Measurements from ENCODE around the gene IMPA2.

IMPA2 gene

GRCh38 chr18:12032786-12033642 is 51.7 kb downstream of the IMPA2 start:
- no peak for TF ChIP-seq CTCF (IDR thresholded peaks at IDR 0.05; ENCODE audit: poor library complexity, severe bottlenecking)
- no peaks in the 10 kb centered on the region for H3K36me3 ChIP-seq (ENCODE audit: low read depth)
- no peak overlapping the region for H3K4me3 ChIP-seq (ENCODE audit: severe bottlenecking)
- H3K4me1 ChIP-seq (ENCODE audit: insufficient read depth, poor library complexity, severe bottlenecking): no peaks in the 10 kb centered on the region
- no peak overlapping the region for H3K27ac ChIP-seq (ENCODE audit: poor library complexity, severe bottlenecking)
- no peaks in the 10 kb centered on the region for H3K27me3 ChIP-seq (ENCODE audit: insufficient read depth, poor library complexity, severe bottlenecking)
- DNase-seq (ENCODE audit: low spot score) (no peak), ATAC-seq (ENCODE audit: low read depth) (no peak)
- H3K9me3 ChIP-seq (ENCODE audit: severe bottlenecking): no peaks in the 10 kb centered on the region

- H3K27me3 ChIP-seq (ENCODE audit: insufficient read depth, poor library complexity, severe bottlenecking): no peaks in the 10 kb centered on the region
- no peak overlapping the region for H3K4me3 ChIP-seq (ENCODE audit: severe bottlenecking)
- ATAC-seq (ENCODE audit: low read depth): no peak
- H3K4me1 ChIP-seq (ENCODE audit: insufficient read depth, poor library complexity, severe bottlenecking): no peaks in the 10 kb centered on the region
- H3K36me3 ChIP-seq (ENCODE audit: low read depth): no peaks in the 10 kb centered on the region
- no peak for DNase-seq (ENCODE audit: low spot score)
- no peaks in the 10 kb centered on the region for H3K9me3 ChIP-seq (ENCODE audit: severe bottlenecking)
- TF ChIP-seq CTCF (IDR thresholded peaks at IDR 0.05; ENCODE audit: poor library complexity, severe bottlenecking): no peak
- no peak overlapping the region for H3K27ac ChIP-seq (ENCODE audit: poor library complexity, severe bottlenecking)
Measured at GRCh38 chr18:12033643-12034025, 52.3 kb downstream of the IMPA2 start.

- no peak for DNase-seq (ENCODE audit: low spot score)
- H3K27ac ChIP-seq (ENCODE audit: poor library complexity, severe bottlenecking): no peak overlapping the region
- H3K4me1 ChIP-seq (ENCODE audit: insufficient read depth, poor library complexity, severe bottlenecking): no peaks in the 10 kb centered on the region
- ATAC-seq (ENCODE audit: low read depth): no peak
- no peaks in the 10 kb centered on the region for H3K27me3 ChIP-seq (ENCODE audit: insufficient read depth, poor library complexity, severe bottlenecking)
- H3K4me3 ChIP-seq (ENCODE audit: severe bottlenecking): no peak overlapping the region
- no peaks in the 10 kb centered on the region for H3K36me3 ChIP-seq (ENCODE audit: low read depth)
- no peak for TF ChIP-seq CTCF (IDR thresholded peaks at IDR 0.05; ENCODE audit: poor library complexity, severe bottlenecking)
- H3K9me3 ChIP-seq (ENCODE audit: severe bottlenecking): no peaks in the 10 kb centered on the region
Measured at GRCh38 chr18:12034241-12035100, 53.2 kb downstream of the IMPA2 start.

- DNase-seq (ENCODE audit: low spot score) (no peak), ATAC-seq (ENCODE audit: low read depth) (no peak)
Measured at GRCh38 chr18:12035481-12035880, 54.2 kb downstream of the IMPA2 start.

More at GRCh38 chr18:12035481-12035880, 54.2 kb downstream of the IMPA2 start:
- H3K27me3 ChIP-seq (ENCODE audit: insufficient read depth, poor library complexity, severe bottlenecking): no peaks in the 10 kb centered on the region
- H3K9me3 ChIP-seq (ENCODE audit: severe bottlenecking): no peaks in the 10 kb centered on the region
- H3K36me3 ChIP-seq (ENCODE audit: low read depth): no peaks in the 10 kb centered on the region
- no peak overlapping the region for H3K27ac ChIP-seq (ENCODE audit: poor library complexity, severe bottlenecking)
- TF ChIP-seq CTCF (IDR thresholded peaks at IDR 0.05; ENCODE audit: poor library complexity, severe bottlenecking): no peak
- no peaks in the 10 kb centered on the region for H3K4me1 ChIP-seq (ENCODE audit: insufficient read depth, poor library complexity, severe bottlenecking)
- H3K4me3 ChIP-seq (ENCODE audit: severe bottlenecking): no peak overlapping the region

Measured in RWPE2 (cell line).